ENCODE data around the gene PRR14.

PRR14 gene

DNA sequence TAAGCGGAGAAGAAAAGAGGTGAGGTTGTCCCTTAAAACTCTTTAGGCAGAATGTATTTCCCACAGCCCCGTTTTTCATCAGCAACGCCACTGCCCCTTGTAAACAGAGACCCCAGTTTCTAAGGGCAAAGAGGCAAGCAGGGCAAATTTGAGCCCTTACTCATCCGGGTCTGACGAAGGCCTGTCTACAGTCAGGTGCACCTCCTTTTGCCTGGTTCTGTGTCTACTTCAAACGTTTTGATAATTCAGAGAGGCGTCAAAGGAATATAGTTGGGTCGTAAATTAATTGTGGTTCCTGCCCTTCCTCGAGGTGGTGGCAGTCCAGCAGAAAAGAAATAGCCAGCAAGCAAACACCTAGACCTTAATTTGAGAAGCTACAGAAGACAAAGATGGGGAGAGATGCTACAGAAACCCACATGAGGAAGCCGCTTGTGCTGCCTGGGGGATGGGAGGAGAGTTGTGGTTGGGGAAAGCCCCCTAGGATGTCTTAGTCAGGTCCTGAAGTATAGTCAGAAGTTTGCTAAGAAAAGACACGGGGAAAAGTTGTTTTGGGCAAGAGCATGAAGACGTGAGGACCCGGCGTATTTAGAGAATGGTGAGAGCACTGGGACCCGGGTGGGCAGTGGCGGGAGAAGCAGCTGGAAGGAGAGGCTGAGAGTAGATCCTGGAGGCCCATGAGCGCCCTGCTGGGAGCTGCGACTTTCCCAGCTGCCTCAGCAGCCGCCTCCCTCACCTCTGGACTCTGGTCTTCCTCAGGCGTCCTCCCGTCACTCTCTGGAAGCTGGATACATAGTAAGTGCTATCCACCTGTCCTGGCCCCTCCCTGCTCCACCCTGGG, 9.9 kb downstream of the PRR14 start:
- DNase-seq = no peak

DNA sequence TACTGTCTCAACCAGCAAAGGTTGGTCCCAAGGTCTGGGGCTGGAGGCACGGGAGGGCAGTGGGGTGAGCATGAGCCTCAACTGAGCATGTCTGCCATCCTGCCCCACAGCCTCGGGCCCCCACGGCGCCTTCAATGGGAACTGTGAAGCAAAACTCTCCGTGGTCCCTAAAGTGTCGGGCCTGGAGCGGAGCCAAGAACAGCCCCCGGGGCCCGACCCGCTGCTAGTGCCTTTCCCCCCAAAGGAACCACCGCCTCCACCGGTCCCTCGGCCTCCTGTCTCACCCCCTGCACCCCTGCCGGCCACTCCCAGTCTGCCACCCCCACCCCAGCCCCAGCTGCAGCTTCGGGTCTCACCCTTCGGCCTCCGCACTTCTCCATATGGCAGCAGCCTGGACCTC, 11.7 kb downstream of the PRR14 start:
- DNase-seq = no peak

DNA sequence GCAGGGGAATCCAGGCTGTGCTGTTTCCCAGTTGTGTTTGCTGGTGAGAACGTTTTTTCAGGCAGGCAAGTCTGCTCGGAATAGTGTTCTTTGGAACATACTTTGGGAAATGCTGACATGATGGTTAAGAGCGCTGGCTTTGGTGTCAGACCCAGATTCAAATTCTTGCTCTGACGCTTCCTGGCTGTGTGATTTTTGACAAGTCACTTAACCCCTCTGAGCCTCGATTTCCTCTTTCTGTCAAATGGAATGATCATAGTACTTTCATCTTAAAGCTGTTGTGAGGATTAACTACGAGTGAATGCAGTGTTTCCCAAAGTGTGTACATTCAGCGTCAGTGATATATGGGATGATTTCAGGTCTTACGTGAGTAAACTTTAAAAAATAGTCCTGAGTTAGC, 12.3 kb downstream of the PRR14 start:
- no peak for DNase-seq

DNA sequence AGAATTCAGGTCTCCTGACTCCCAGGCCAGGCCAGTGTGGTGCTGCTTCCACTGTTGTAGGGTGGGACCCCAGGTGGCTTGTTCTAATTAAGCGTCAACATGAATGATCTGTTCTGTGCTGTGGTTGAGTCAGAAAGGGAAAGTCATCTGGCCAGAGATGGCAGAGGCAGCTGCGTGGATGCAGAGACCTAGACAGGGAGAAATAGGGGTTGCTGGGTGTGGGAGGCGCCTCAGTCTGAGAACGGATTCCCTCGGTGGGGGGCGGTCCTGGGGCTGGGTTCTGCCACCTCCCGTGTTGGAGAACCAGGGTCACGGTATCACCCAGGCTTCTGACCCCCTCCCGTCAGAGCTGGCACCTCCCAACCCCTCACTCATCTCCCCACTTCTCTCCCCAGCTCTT, 13.1 kb downstream of the PRR14 start:
- DNase-seq = no peak

DNA sequence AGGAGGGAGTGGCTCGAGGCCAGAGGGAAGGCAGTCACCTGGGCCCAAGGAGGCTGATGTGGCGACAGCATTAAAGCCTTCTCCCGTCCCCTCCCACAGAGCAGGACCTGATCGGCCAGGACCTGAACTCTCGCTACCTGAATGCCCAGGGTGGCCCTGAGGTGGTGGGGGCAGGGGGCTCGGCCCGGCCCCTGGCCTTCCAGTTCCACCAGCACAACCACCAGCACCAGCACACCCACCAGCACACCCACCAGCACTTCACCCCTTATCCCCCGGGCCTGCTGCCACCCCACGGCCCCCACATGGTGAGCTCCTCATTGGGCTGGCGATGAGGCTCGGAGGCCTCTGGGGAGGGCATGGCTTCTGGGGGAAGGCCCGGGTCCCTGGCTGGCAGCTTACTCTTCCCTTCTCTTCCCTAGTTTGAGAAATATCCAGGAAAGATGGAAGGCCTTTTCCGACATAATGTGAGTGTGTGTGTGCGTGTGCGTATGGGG, 13.9 kb downstream of the PRR14 start:
- DNase-seq = no peak

DNA sequence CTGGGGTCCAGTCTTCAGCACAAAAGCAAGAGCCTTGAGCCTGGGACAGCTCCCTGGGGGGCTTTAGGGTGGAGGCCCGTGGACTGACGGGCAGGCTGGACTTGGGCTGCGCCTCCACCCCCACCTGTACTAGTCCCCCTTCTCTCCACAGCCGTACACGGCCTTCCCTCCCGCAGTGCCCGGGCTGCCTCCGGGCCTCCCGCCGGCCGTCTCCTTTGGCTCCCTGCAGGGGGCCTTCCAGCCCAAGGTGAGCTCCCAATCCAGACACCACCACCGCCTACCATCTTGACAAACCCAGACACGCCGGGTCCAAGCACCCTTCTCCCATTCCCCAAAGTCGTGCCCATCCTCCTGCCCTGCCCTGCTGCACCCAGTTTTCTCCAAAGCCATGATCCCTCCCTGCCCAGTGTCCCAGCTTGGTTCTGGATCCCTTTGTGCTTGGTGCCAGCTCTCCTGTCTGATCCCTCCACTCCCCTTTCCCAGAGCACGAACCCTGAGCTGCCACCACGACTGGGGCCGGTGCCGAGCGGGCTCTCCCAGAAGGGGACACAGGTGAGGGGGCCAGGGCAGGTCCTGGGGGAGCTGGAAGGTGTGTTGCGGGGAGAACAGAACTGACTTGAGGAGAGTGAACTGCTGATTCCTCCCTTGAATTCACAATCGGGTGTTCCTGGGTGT, 14.5 kb downstream of the PRR14 start:
- DNase-seq = no peak

DNA sequence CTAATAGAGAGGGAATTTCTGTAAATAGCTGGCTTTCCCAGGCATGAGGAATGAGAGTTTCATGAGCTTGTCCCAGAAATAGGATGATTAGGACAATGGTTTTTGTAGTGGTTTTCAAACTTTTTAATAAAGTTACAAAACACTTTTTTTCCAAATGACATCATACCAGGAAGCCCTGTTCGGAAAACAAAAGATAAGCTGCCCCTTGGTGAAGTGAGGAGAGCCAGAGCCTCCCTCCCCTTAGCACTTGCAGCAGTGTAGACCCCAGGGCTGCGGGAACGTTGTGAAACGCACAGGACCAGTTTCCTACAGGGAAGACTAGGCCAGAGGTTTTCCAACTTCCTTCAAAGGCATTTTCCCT, 15.1 kb downstream of the PRR14 start:
- DNase-seq = no peak

DNA sequence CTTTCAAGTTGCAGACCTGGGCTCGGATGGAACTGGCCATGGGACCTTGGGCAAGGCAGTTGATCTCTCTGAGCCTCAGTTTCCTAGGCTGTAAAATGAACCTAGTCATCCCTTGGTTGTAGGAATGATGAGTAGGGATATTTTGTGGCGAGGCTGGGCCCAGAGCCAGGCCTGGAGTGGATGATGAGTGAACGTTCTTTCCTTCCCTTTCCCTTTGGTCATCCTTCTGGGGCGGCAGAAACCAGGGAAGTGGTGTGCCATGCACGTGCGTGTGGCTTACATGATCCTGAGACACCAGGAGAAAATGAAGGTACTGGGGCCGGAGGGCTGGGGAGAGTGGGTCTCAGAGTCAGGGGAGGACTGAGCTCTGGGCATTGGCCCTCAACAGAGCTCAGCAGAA, 15.9 kb downstream of the PRR14 start:
- DNase-seq = no peak

DNA sequence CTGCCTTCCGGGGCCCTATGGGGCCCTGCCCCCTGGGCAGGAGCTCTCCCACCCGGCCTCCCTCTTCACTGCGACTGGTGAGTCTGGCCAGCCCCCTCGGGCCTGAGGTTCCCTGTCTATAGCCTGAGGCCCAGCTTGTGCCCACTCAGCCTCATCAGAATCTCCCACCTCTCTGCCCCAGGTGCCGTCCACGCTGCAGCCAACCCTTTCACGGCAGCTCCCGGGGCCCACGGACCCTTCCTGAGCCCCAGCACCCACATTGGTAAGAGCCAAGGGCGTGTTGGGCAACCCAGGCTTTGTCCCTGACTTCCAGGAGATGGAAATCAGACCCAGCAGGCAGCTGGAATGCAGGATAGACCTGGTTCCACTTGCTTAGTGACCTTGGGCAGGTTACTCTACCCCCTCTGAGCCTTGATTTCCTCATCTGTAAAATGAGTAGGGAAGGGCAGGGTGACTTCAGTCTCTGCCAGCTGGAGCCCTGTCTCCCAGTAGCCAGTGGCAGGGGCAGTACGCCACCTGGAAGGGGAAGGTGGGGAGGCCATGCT, 16.7 kb downstream of the PRR14 start:
- no peak for DNase-seq

DNA sequence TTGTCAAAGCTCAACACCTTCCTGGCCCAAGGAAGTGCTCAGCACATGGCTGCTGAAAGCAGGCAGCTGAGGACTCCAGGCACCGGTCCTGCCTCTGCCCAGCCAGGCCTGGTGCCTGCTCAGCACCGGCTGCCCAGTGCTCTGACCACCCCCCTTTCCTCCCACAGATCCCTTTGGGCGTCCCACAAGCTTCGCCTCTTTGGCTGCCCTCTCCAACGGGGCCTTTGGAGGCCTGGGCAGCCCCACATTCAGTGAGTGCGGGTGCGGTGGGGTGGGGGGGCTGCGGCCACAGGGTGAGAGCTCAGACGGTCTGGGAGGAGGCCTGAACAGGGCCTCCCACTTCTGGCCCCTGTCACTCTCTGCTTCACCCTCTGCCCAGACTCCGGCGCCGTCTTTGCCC, 17.6 kb downstream of the PRR14 start:
- no peak for DNase-seq

DNA sequence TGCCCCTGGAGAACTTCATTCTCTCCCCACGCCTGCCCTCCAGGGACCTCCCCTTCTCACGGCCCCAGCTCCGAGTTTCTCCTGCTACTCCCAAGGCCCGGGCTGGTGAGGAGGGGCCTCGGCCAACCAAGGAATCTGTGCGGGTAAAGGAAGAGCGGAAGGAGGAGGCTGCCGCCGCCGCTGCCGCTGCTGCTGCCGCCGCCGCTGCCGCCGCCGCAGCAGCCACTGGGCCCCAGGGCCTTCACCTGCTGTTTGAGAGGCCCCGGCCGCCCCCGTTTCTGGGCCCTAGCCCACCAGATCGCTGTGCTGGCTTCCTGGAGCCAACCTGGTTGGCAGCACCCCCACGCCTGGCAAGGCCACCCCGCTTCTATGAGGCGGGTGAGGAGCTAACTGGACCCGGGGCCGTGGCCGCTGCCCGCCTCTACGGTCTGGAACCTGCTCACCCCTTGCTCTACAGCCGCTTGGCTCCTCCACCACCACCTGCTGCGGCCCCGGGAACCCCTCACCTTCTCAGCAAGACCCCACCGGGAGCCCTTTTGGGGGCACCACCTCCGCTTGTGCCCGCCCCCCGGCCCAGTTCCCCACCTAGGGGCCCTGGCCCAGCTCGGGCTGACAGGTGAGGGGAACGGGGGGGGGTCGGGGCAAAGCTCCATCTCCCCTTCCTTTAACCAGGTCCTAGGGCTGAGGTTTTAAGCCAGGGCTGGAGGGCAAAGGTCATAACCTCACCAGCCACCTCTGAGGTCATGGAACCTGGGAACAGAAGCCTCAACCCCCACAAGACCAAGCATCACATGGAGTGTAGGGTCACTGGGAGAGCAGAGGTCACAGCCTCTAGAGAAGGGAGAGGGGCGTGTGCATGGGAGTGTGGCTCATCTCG, 18.5 kb downstream of the PRR14 start:
- DNase-seq = no peak

DNA sequence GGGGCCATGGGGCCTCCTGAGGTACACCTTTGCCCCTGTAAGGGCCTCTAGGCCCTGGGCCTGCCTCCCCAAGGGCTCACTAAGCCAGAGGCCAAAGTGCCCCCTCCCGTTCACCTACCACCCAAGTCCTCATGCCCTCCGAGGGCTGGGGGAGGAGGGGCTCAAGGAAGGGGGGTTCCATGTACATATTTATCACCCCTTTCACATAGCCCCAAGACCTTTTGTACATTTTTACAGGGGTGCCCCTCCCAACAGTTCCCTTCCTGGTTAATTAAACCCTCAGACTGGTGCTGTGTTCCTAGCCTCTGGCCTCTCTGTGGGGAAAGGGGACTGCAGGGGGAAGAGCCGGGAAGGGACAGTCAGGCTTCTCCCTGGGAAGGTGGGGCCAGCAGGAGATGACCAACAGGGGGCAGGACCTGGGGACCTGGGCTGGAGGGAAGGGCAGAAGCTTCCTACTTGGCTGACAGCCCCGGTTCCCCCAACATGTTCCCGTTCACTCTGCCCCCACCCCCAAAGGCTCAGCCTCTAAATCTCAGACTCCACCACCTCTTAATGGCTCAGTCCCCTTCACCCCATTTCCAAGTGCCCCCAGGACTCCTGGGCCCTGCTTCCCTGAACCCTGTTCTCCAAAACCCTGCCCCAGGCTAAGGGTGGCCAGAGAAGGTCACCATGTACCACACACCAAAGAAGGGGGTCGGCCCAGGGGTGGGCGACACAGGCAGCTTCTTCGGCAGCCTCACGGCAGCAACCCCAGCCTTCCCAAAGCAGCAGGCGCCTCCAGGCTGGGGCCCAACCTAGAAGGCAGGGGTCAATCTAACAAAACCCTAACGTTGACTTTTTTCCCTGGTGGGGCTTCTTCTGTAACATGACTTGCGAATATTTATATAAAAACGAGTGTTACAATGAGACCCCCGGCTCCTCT, 19.4 kb downstream of the PRR14 start:
- DNase-seq = no peak

DNA sequence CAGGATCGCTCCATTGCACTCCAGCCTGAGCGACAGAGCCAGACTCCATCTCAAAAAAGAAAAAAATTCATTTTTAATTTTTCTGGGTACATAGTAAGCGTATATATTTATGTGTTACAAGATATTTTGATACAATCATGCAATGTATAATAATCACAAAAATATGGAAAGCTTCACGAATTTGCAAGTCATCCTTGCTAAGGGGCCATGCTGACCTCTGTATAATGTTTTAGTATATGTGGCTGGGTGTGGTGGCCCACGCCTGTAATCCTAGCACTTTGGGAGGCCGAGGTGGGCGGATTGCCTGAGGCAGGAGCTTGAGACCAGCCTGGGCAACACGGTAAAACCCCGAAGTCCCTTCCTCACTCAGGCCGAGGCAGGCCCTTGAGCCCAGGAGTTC, 24.4 kb downstream of the PRR14 start:
- no peak for DNase-seq

DNA sequence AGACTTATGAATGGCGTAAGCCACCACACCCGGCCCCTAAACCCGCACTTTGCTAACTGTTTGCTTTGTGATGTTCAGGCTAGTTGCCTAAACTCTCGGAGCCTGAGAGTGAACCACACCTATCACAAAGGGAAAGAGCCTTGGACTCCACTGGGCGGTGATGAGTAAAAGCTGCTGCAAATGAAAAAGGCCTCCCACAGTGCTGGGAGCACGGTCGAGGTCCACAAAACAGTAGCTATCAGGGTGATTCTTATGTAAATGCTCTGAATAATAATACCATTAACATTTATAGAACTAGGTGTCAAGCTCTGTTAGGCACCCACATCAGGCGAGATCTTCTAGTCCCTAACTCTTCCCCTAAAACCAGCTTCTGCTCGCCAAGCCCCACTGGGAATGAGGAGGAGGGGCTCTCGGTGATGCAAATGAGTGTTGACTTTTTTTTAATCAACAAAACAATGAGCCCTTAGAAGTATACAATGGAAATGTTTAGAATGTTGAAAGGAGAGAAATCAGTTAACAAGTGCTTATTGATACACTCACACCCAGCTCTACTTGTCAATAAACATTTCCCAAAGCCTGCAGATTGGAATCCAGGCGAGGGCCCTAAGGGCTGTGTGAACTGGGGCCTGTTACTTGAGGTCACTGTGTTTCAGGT, 27.3 kb downstream of the PRR14 start:
- DNase-seq = no peak

DNA sequence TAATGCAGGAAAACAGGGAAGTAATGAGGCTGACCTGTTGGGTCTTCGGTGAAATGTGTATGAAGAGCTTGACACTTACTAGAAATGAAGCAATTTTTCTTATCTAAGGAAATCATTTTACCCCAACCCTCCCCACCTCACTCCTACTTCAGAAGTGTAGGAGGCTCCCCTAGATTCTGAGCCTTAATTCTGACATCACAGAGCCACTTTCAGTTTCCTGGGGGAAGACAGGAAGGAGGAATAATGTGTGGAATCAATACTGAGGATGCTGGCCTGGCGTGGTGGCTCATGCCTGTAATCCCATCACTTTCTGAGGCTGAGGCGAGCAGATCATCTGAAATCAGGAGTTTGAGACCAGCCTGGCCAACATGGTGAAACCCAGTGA, 27.8 kb downstream of the PRR14 start:
- no peak for DNase-seq

DNA sequence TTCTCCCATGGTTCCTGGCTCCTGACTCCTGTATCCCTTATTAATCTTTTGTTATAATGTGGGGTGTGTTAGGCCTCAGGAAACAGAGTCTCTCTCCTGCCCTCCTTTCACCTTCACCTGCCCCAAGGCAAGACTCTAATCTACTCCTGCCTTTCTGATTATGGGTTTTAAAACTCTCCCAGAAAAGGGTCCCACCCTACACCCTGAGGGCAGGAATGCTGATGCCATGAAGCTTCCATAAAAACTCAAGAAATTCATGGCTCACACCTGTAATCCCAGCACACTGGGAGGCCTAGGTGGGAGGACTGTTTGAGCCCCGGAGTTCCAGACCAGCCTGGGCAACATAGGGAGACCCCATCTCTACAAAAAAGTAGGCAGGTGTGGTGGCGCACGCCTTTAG, 29.6 kb downstream of the PRR14 start:
- DNase-seq = no peak

DNA sequence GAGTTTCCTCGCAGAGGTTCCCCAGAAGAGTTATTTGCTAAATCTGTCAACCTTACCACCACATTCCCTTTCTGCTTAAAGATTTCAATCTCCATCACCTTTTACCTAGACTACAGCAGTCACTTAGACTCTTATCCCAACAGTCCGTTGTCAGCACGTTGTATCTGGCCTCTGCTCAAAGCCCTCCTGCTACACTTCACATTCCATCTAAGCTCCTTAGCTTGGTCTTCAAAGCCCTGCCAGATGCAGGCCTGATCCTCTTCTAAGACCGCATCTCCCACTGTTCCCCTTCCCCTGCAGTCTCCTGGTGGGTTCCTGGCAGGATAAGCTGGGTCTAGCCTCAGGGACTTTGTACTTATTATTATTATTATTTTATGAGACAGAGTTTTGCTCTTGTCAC, 37.9 kb downstream of the PRR14 start:
- no peak for DNase-seq

DNA sequence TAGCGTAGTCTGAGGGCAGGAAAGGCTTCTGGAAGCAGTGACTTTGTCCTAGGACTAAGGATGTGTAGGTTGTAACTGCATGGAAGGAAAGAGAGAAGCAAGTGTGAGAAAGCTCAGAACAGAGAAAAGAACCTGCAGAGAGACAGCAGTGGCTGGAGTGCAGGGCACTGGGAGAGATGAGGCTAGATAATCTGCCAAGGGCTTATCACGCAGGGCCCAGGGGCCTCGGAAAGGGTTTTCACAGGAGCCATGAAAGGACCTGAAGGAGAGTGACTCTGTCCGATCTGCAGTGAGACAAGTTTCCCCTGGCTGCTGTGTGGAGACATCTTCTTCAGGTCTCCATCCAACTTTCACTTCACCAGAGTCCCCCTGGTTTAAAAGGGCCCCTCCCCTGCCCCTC, 41.1 kb downstream of the PRR14 start:
- no peak for DNase-seq

DNA sequence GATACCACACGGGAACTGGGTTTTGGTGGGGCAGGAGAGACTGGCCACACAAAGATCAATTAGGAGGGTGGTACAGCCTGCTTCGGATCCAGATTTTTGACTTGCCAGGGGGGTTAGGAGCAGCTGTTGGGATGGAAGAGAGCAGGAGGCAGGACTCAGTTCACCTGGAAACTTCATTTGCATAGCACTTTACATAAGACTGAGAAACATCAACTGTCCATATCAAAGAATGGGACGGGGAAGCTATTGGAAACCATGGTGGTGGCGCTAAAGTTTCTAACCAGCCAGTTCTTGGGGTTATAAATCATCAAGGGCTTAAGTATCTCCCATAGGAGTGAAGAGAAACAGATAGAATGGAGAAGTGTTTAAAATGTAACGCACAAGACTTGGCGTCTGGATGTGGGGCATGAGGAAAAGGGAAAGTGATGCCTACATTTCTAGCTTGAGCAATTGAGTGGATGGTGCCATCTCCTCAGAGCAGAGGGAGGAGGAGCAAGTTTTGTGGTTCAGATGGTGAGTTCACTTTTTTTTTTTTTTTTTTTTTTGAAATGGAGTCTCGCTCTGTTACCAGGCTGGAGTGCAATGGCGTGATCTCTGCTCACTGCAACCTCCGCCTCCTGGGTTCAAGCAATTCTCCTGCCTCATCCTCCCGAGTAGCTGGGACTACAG, 41.8 kb downstream of the PRR14 start:
- no peak for DNase-seq

DNA sequence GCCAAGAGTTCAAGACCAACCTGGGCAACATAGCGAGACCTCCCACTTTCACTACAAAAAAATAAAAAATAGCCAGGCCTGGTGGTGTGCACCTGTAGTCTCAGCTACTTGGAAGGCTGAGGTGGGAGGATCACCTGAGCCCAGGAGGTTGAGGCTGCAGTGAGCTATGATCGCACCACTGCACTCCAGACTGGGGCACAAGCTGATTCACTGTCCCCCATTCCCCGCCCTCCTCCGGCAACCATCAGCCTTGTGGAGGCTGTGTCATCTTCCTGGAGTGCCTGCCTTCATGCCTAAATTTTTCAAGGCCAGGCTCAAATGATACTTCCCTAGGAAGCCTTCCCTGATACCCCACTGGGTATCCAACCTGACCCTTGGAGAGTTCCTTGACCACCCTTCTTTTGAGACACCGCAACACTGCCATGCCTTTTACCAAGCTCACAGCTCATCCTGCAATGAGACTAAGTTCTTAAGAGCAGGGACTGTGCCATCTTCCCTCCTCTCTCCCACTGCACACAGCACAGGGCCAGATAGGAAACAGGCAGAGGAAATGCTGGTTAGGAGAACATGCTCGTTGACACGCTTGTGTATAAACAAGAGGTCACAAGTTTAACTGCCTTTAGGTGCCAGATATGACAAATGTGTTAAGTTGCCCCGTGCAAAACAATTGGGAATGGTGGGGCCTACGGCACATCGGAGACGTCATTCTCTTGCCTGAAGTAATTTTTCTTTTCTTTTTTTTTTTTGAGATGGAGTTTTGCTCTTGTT, 44.4 kb downstream of the PRR14 start:
- DNase-seq = no peak
